Stomach (tissue), 9 donors: ENCODE measurements around the gene MYO16. TPM values are rescaled to one million over a fixed set of nuclear protein-coding genes. Genes with fewer than 3 reads are reported as not detected.

ENCODE experiments used
- DNase-seq, 2 donors: peaks; one replicate each; pipeline versions ENCODE4 v3.0.0 to v3.0.0-alpha.2; 2013 to 2019
- H3K27ac ChIP-seq, 5 donors: fragments of 200-600 bp in 4 of 5; sonication (generic) in 4 of 5; one replicate each; pipeline ENCODE4 v1.5.1; 2013 to 2019; ENCODE audit warnings: mild to moderate bottlenecking in 1 of 5, moderate library complexity in 1 of 5
- H3K27me3 ChIP-seq, 3 donors: fragments of 200-600 bp; sonication (generic); one replicate each; pipeline ENCODE4 v1.5.1; 2017 to 2019; ENCODE audit warnings: mixed run types in 1 of 3
- H3K36me3 ChIP-seq, 4 donors: fragments of 200-600 bp; sonication (generic); 1 replicate in 3 of 4; 2 replicates in 1 of 4; pipeline ENCODE4 v1.5.1; 2016 to 2019
- H3K4me1 ChIP-seq, 4 donors: fragments of 200-600 bp; sonication (generic); one replicate each; pipeline ENCODE4 v1.5.1; 2016 to 2019
- H3K4me3 ChIP-seq, 4 donors: fragments of 200-600 bp; sonication (generic) in 3 of 4; one replicate each; pipeline ENCODE4 v1.5.1; 2016 to 2019; ENCODE audit warnings: mild to moderate bottlenecking in 1 of 4
- H3K9me3 ChIP-seq, 4 donors: fragments of 200-600 bp; sonication (generic); one replicate each; pipeline ENCODE4 v1.5.1; 2016 to 2019
- EP300 ChIP-seq: sonication (generic); formaldehyde crosslinking; IDR thresholded peaks from one replicate; pipeline ENCODE4 v1.6.1; 2017; ENCODE audit warnings: antibody characterized with exemption
- POLR2A ChIP-seq, 4 donors: fragments of 450-650 bp; IDR thresholded peaks; one replicate each; pipeline ENCODE4 v1.6.1; 2016; ENCODE audit warnings: antibody characterized with exemption in 4 of 4, control low read depth in 2 of 4, mild to moderate bottlenecking in 1 of 4, moderate library complexity in 1 of 4
- POLR2AphosphoS5 ChIP-seq, 3 donors: sonication (generic); formaldehyde crosslinking; IDR thresholded peaks; one replicate each; pipeline ENCODE4 v1.6.1; 2016; ENCODE audit warnings: antibody characterized with exemption in 3 of 3
- WGBS, 5 donors: extraction: QIAGEN DNeasy Blood & Tissue Kit in 3 of 5; methylation state at CpG; one replicate each; pipeline versions ENCODE4 v1.1.5 to v1.1.7; 2013 to 2018; 5-methylcytosine and 5-hydroxymethylcytosine counted together
- intact Hi-C: fragments of 100-400 bp; cut with DNase I; formaldehyde crosslinking; loops from one replicate; pipeline ENCODE4 v1.15.1; 2023; ENCODE audit warnings: low total_unique reads
- polyA plus RNA-seq, 3 donors: library from polyadenylated mRNA; stranded (reverse); fragments of 200-250 nt; gene quantifications; one replicate each; pipeline ENCODE4 v1.2.3, GENCODE V29; 2013
- total RNA-seq, 5 donors: library from RNA; depleted of rRNA; stranded (reverse); fragments of >200 nt; gene quantifications; one replicate each; pipeline versions ENCODE4 v1.1.0 to v1.2.3, GENCODE V29; 2014 to 2016
- TF ChIP-seq, protein P1 (sequence below), 7 experiments: fragments of 450-650 bp in 4 of 7; fragments of 200-600 bp in 3 of 7; sonication (generic) in 3 of 7; IDR thresholded peaks; one replicate each; pipeline ENCODE4 v1.5.1; 2016 to 2019; ENCODE audit warnings: antibody characterized with exemption in 7 of 7, control low read depth in 2 of 7, mild to moderate bottlenecking in 1 of 7
- donor health status: healthy with polysubstance abuse.
- donor health status: Bipolar disorder and iron deficiency.
- donor health status: healthy.

The MYO16 gene
- total and polyA plus RNA-seq, 8 donors = under 0.01 to 1.8 (median 0.15) TPM; not detected in 3

DNA sequence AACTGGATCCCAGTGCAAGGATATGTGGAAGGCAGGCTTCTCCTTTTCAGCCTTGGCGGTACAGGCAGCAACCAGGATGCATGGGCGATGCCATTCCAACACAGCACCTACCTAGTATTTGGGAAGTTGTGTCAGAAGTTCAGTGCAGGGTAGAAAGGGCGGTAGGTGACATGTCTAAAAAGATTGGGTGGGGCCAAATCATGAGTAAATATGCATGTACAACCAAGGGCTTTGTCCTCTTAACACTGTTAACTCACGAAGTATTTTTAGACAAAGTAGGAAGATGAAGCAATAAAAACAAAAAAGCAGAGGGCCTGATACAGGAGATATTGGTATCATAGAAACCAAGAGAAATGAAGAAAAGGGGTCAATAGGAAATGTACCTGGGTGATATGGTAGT, 392.1 kb downstream of the MYO16 start:
- intact Hi-C loops = no loop called here

DNA sequence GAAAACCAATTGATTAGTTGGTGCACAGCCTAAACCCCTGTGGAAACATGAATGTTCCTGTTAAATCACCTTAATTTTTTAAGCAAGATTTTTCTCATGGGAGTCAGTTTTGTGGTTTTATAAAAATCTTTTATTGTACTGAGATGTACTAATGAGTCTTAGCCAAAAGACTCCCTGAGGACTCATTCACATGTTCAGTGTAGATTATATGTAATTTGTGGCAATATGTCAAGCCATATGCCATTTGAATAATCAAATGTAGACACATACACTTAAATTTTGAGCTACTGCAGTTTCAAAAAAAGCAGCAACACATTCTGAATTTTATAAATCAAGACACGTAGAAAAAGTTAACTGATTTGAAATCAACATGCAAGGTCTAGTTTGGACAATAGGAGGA, 395.2 kb downstream of the MYO16 start:
- intact Hi-C loops = no loop called here
- DNase-seq = no peak
- WGBS, 5 donors = 84 to 95% (median 86%) methylated on average over 1 of the region's 1 CpG
- H3K4me3 ChIP-seq = no peak overlapping the region
- no peaks in the 10 kb centered on the region for H3K27me3 ChIP-seq
- H3K27ac ChIP-seq = no peak overlapping the region
- TF ChIP-seq POLR2A (IDR thresholded peaks at IDR 0.05) (no peak), EP300 (no peak), POLR2AphosphoS5 (IDR thresholded peaks at IDR 0.05) (no peak)
- TF ChIP-seq, protein P1, sequence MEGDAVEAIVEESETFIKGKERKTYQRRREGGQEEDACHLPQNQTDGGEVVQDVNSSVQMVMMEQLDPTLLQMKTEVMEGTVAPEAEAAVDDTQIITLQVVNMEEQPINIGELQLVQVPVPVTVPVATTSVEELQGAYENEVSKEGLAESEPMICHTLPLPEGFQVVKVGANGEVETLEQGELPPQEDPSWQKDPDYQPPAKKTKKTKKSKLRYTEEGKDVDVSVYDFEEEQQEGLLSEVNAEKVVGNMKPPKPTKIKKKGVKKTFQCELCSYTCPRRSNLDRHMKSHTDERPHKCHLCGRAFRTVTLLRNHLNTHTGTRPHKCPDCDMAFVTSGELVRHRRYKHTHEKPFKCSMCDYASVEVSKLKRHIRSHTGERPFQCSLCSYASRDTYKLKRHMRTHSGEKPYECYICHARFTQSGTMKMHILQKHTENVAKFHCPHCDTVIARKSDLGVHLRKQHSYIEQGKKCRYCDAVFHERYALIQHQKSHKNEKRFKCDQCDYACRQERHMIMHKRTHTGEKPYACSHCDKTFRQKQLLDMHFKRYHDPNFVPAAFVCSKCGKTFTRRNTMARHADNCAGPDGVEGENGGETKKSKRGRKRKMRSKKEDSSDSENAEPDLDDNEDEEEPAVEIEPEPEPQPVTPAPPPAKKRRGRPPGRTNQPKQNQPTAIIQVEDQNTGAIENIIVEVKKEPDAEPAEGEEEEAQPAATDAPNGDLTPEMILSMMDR (IDR thresholded peaks at IDR 0.05) = no peak
- H3K4me1 ChIP-seq = no peaks in the 10 kb centered on the region
- no peaks in the 10 kb centered on the region for H3K9me3 ChIP-seq
- no peaks in the 10 kb centered on the region for H3K36me3 ChIP-seq

More for the DNA sequence above, 392.1 kb downstream of the MYO16 start:
- H3K4me1 ChIP-seq = no peaks in the 10 kb centered on the region
- H3K9me3 ChIP-seq = peaks cover 0 to 8% (median 0%) of the 10 kb centered on the region in 4 donors
- H3K36me3 ChIP-seq = no peaks in the 10 kb centered on the region
- no peak for DNase-seq
- H3K27ac ChIP-seq = no peak overlapping the region
- no peaks in the 10 kb centered on the region for H3K27me3 ChIP-seq
- WGBS, 5 donors = 62 to 83% (median 77%) methylated on average over 4 of the region's 4 CpGs
- TF ChIP-seq EP300 = no peak
- no peak for TF ChIP-seq POLR2AphosphoS5 (IDR thresholded peaks at IDR 0.05)
- TF ChIP-seq, protein P1 (IDR thresholded peaks at IDR 0.05) = no peak
- no peak for TF ChIP-seq POLR2A (IDR thresholded peaks at IDR 0.05)
- no peak overlapping the region for H3K4me3 ChIP-seq

DNA sequence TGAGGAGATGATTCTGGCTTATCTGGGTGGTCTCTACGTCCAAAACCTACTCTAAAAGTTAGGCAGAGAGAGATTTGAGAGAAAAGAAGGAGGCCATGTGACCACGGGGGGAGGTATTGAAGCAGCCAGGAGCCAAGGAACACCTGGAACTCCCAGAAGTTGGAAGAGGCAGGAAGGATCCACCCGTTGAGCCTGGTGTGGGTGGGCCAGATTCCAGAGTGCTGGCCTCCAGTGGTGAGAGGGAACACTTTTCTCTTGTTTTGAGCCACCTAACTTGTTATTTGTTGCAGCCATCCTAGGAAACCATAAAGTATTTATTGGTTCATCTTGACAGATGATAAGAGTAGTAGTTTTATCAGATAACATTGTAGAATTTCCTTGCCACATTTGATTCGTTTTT, 396.9 kb downstream of the MYO16 start:
- H3K4me3 ChIP-seq = no peak overlapping the region
- WGBS, 5 donors = 49 to 57% (median 53%) methylated on average over 4 of the region's 4 CpGs
- intact Hi-C loops = no loop called here

DNA sequence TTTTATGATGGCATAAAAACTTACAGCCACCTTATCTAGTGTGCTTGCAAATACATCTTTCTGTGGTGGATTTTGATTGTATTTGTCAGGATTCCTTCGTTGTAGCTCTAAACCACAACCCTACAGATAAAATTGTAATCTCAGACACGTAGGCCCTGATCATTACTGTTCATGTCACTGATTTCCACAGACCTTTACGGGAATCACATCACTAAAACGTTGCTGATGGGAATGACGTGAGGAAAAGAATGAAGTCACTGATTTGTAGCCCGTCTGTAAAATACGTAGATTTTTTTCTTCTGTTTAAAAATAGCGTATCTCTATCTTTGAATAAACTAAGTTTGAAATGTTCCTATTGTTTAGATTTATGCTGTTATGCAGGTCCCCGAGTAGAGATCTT, 399.2 kb downstream of the MYO16 start:
- intact Hi-C loops = no loop called here
- TF ChIP-seq POLR2AphosphoS5 (IDR thresholded peaks at IDR 0.05) = no peak
- TF ChIP-seq, protein P1 (IDR thresholded peaks at IDR 0.05) = no peak
- TF ChIP-seq POLR2A (IDR thresholded peaks at IDR 0.05) = no peak
- no peak for TF ChIP-seq EP300
- DNase-seq = no peak
- 71 to 78% (median 73%) methylated on average over 9 of the region's 9 CpGs for WGBS, 5 donors
- Histone ChIP-seq H3K27me3 (no peaks in the 10 kb centered on the region), H3K9me3 (no peaks in the 10 kb centered on the region), H3K27ac (no peak overlapping the region), H3K4me3 (no peak overlapping the region), H3K36me3 (no peaks in the 10 kb centered on the region), H3K4me1 (no peaks in the 10 kb centered on the region)

More for the DNA sequence above, 396.9 kb downstream of the MYO16 start:
- Histone ChIP-seq H3K36me3 (no peaks in the 10 kb centered on the region), H3K9me3 (no peaks in the 10 kb centered on the region), H3K27me3 (no peaks in the 10 kb centered on the region), H3K4me1 (no peaks in the 10 kb centered on the region), H3K27ac (no peak overlapping the region)
- DNase-seq = no peak
- no peak for TF ChIP-seq POLR2A (IDR thresholded peaks at IDR 0.05)
- no peak for TF ChIP-seq EP300
- TF ChIP-seq, protein P1 (IDR thresholded peaks at IDR 0.05) = no peak
- no peak for TF ChIP-seq POLR2AphosphoS5 (IDR thresholded peaks at IDR 0.05)
